Left ventricle myocardium superior (tissue), 1 donor: ENCODE measurements around the gene OTOP1. TPM values are rescaled to one million over a fixed set of nuclear protein-coding genes. Genes with fewer than 3 reads are reported as not detected.
"Not testable (repeated sequence)": the region's sequence is repeated elsewhere in the genome, so short reads cannot be mapped to it uniquely, and the experiment has no call there.

Experiments used
- ATAC-seq: fragments of 200-7000 bp; cut with Tn5 transposase; one replicate; pipeline ENCODE4 v1.9.1; 2020; ENCODE audit warnings: mild to moderate bottlenecking, moderate library complexity
- DNase-seq: peaks from one replicate; pipeline ENCODE4 v3.0.0-alpha.2; 2020
- intact Hi-C: fragments of 100-400 bp; cut with micrococcal nuclease; formaldehyde crosslinking; loops from one replicate; pipeline ENCODE4 v1.11.0; 2022
- total RNA-seq: library from RNA; stranded (reverse); fragmentation: NEBNext Ultra II Directional; extraction: Animal tissue kit (Norgen Biotek cat#: 25700); gene quantifications from one replicate; pipeline ENCODE4 v1.2.1, GENCODE V29; 2021
- donor health status: DM: no; HTN: yes; CAD: no; lungs with severe emphysema.

The OTOP1 gene
- total RNA-seq, 1 donor from 2014 or later: not detected

DNA sequence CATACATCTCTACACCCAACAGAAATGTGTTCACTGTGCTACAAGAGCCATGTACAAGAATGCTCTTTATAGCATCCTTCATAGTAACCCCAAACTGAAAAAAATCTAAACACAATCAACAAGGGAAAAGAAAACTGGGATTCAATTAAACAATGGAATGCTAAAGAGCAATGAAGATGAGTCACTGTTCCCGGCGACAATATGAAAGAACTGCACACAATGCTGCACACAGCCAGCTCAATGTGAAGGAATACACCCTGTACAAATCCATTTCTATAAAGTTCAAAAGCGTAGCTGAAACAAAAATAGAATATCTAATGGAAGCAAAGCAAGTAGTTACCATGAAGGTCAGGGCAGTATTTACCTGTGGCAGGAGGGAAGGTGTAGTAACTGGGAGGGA lies 12.8 kb upstream of the OTOP1 start:
- intact Hi-C loops, DNase-seq, ATAC-seq: not testable (repeated sequence)

DNA sequence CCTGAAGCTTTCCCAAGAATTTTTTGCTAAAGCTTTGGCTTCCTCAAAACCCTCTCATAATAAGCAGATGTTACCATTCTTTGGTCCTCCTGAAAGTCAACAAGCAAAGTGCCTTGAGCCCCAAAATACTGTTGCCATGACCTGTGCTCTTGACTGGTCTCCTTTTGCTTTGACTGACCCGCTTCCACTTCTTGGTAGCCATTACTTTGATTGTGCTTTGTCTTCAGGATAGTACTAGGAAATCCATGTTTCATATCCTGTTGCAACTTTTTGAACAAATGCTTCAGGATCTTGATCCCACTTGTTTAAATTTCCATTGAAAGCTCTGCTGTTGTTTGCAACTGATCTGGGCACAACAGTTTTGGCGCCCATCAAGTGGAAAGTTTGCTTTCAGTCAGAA lies 6.9 kb upstream of the OTOP1 start:
- intact Hi-C loops: no loop called here
- DNase-seq: no peak
- no peak for ATAC-seq

DNA sequence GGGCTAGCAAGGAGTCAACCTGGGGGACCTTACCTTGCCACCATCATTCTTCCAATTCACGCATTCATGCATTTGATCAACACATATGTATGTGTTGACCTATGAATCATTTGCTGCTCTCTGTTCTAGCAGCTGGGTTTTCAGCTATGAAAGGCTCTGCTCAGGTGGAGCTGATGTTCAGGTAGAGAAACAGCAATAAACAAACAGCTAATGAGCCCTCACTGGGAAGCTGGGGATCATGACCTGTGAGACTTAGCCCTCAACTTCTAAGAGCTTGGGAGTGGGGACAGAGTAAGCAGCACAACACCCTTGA lies 1.6 kb upstream of the OTOP1 start:
- ATAC-seq (no peak), DNase-seq (no peak)
- intact Hi-C loops: no loop called here

DNA sequence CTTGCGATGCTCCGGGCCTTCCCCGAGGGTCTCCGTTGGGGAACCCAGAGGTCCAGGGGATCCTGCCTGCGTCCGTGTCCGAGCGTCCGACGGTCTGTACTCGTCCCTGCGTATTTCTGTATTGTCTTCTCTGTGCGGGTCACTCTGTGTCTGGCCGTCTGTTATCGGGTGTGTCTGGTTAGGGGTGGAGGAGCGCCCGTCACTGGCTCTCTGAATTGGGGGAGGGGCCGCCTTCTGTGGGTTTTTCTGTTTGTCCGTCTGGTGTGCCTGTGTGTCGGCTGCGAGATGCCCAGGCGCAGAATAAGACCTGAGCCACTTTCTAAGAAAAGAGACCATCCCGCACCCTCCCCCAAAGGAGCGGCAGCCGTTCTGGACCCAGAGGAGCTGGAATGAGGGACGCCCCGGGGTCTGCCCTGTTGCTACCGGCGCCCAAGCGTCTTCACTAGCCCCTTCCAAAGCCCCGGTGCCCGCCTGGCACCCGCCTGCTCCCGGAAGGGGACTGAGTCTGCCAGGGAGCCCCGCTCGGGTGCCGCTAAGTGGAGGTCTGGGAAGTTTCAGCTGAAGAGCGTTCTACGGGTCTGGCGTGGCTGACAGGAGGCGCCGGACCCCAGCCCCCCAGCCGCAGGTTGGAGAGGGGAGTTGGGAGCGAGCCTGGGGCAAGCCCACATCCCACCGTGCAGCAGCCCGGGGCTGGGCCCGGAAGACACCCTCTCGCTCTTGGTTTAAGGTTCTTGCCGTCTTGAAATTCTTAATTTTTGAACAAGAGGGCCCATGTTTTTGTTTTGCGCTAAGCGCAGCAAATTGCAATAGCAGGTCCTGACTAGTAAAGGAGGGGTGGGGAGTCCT lies 1.0 kb upstream of the OTOP1 start:
- ATAC-seq: no peak
- DNase-seq: no peak
- intact Hi-C loops: no loop called here

DNA sequence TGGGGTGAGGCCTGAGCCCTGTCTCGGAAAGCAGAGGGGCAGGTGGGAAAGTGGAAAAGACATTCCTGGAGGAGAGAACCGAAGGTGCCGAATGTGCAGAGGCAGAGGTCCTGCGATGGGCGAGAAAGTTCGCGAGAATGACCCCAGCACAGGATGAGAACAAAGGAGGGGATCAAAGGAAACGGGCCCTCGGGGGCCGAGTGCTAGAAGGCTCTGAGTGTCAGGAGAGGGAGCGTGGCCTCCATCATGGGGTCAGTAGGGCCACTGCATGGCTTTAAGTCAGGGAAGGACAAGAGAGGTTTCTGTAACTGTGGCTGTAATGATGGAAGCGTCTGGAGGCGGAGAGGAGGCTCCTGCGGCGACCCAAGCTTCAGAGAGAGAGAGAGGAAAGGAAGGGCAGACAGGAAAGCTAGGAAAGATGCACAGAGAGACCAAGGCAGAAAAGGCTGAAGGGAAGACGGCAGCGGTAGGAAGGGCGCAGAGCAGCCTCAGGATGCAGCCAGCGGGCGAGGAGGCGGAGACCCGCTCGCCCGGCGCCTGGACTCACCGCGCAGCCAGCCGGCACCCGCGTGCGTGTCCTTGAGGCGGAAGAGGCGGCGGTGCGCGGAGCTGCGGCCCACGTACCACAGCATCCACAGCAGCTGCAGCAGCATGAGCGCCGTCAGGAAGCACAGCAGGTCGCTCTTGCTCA lies 669 bp downstream of the OTOP1 start:
- DNase-seq: no peak
- intact Hi-C loops: no loop called here
- ATAC-seq: no peak

DNA sequence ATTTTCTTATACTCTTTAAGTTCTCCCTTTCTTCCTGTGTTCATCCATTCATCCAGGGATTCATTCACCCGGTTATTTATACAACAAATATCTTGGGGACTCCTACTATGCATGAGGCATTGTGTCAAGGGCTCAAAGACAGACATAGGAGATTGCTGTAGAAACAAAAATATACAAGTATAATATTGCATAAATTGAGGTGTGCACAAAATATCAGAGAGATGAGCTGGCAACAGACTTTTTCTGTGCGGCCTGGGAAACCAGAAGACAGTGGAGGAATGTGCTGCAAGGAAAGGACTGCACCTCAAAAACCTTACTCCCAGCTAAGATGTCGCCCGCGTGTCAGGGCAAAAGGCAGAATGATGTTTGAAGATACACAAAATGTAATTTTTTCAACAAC lies 9.6 kb downstream of the OTOP1 start:
- intact Hi-C loops: no loop called here

DNA sequence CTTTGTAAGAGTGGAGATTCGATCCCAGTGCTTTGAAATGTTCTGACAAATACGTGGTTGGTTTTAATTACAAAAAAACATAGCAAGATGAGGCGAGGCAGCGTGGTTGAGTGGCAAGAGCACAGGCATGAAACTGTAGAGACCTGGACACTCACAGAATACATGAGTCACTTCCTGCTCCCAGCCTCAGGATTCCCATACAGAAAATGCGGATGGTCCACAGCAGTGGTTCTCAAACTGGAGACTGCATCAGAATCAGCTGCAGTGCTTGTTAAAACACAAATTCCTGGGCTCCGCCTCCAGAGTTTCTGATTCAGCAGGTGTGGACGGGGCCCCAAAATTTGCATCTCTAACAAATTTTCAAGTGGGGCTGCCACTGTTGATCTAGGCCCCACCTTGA lies 10.1 kb downstream of the OTOP1 start:
- ATAC-seq (no peak), DNase-seq (no peak)
- intact Hi-C loops: no loop called here

More for the DNA sequence above, 9.6 kb downstream of the OTOP1 start:
- DNase-seq (no peak), ATAC-seq (no peak)

DNA sequence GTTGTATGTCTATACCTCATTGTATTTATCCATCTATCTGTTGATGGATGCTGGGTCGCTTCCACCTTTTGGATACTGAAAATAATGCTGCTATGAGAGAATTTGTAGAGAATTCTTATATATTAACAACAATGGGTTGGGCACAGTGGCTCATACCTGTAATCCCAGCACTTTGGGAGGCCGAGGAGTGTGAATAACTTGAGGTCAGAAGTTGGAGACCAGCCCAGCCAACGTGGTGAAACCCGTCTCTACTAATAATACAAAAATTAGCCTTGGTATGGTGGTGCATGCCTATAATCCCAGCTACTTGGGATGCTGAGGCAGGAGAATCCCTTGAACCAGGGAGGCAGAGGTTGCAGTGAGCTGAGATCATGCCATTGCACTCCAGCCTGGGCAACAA lies 13.1 kb downstream of the OTOP1 start:
- intact Hi-C loops, ATAC-seq, DNase-seq: not testable (repeated sequence)

DNA sequence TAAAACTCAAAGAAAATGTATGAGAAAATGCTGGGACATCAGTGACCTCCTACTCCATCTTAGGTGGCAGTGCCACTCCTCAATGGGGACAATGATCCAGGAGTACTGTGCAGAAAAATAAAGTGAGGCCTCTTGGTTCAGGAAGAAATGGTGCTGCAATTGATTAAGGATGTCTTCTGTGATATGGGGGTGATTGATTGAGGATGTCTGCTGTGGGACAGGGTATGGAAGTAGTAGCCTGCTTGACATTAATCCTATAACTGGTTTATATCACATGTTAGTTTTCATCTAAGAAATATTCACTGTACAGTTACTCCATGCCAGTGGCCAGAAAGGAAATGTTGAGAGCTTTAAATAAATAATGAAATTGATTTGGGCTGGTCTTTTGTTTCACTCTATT lies 20.5 kb downstream of the OTOP1 start:
- ATAC-seq (no peak), DNase-seq (no peak)
- intact Hi-C loops: no loop called here

DNA sequence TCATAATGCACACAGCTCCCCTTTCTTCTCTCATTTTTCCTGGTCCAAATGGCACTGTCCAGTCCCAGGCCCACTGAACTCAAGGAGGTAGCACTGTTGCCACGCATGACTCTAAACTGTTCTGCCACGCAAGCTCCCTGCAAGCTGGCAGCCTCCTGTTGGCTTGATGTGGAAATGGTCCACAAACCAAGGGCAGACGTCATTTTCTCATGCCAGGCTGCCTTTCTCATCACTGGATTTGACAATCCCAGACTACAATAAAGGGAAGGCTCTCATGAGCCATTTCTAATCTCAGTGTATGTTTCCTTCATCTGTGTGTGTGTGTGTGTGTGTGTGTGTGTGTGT lies 22.4 kb downstream of the OTOP1 start:
- ATAC-seq: no peak
- intact Hi-C loops: no loop called here
- DNase-seq: no peak

DNA sequence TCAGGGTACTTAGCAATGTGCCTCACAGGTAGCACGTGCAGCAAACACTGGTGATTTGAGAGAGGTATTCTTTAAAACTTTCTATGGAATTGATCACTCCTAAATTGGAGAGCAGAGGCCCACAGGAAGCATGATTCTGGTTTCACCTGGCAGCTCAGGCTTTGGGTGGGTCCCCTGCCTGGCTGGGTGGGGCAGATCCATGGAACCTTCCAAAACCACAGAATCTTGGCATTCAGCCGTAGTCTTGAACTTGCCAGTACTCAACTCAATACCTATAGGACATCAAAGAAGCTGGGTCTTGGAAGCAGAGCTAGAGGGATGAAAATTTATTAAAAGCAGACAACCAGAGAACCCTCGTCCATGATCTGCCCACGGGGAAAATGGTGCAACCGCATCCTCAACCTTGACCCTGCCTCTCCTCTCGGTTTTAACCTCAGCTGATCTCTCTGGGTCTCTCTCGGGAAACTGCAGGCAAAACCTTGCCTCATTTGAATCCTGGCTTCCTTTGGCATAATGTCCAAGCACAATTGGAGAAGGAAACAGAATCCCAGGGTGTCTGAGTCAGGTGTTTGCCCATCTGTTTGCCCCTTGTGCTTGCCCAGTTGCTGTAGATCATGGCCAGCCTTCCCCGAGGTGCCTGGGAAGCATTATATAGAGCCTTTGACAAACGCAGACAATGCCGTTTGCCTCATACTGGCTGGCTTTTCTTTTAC lies 22.9 kb downstream of the OTOP1 start:
- ATAC-seq: no peak

DNA sequence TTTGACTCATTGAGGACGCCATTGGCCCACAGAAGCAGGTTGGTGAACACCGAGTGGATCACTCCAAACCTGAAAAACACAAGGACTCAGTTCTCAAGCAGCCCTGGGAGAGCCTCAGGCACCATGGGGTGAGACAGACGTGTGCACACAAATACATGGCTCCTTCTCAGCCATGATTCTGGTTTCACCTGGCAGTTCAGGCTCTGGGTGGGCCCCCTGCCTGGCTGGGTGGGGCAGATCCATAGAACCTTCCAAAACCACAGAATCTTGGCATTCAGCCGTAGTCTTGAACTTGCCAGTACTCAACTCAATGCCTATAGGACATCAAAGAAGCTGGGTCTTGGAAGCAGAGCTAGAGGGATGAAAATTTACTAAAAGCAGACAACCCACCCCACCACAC lies 24.2 kb downstream of the OTOP1 start:
- intact Hi-C loops: no loop called here
- ATAC-seq (no peak), DNase-seq (no peak)

More for the DNA sequence above, 22.9 kb downstream of the OTOP1 start:
- intact Hi-C loops: no loop called here
- no peak for DNase-seq

DNA sequence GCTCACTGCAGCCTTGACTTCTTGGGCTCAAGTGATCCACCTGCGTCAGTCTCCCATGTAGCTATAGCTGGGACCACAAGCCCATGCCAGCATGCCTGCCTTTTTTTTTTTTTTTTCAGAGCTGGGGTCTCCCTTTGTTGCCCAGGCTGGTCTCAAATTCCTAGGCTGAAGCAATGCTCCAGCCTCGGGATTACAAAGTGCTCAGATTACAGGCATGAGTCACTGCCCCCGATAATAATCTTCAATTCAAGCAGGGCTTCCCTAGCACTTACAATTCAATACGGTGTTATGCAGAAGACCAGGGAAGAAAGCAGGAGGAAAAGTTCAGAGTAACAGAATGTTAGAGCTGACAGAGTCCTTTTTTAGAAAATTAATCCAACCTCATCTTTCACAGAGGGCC lies 26.1 kb downstream of the OTOP1 start:
- intact Hi-C loops: no loop called here
- ATAC-seq (no peak), DNase-seq (no peak)

DNA sequence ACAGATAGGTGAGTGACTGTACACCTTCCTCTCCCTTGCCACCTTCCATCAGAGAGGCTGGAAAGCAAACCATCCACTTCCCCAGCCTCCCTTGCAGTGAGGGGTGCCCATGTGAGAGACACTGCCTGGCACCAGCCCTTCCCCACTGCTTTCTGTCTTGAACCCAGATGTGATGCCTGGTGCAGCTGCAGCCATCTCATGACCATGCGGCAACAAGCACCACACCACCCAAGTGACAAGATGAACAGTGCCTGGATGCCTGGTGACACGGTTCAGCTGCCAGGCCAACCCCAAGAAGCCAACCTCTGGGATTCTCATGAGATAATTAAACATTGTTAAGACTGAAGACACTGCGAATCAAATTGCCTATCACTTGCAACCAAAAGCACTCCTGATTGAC lies 31.4 kb downstream of the OTOP1 start:
- no peak for DNase-seq
- no peak for ATAC-seq
- intact Hi-C loops: no loop called here

DNA sequence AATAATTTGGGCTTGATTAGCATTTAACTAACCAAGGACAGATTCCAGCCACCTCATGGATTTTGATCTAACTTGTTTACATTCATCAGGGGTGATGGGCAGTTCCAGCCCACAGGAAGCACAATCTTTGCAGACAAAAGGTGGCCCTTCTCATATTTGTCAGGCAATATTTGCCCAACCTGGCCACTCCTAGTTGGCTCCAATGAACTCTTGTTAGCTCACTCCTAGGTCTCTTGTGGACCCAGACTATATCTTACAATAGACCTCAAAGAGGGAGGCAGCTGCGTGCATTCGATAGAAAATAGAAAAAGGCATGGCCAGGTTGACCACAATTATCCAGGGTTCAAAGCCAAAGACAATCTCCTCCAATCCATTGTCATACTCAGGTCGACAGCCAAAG lies 38.2 kb downstream of the OTOP1 start:
- intact Hi-C loops, DNase-seq, ATAC-seq: not testable (repeated sequence)

DNA sequence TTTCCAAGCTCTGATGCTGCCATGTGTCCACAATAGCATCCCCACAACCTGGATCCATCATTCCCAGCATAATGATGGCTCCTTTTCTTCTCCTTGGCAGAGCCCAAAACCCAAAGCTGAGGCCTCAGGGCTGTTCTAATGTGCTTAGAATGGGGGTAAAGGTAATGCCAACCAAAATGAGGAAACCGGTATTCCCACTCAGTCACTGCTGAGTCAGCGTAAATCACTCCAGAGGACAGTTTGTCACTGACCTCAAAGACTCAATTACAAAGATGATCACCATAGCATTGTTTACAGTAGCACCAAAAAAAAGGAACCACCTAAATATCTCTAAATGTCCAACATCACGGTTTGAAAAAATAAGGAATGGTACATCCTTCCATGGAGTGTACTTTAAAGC lies 41.2 kb downstream of the OTOP1 start:
- intact Hi-C loops: no loop called here
- no peak for ATAC-seq

DNA sequence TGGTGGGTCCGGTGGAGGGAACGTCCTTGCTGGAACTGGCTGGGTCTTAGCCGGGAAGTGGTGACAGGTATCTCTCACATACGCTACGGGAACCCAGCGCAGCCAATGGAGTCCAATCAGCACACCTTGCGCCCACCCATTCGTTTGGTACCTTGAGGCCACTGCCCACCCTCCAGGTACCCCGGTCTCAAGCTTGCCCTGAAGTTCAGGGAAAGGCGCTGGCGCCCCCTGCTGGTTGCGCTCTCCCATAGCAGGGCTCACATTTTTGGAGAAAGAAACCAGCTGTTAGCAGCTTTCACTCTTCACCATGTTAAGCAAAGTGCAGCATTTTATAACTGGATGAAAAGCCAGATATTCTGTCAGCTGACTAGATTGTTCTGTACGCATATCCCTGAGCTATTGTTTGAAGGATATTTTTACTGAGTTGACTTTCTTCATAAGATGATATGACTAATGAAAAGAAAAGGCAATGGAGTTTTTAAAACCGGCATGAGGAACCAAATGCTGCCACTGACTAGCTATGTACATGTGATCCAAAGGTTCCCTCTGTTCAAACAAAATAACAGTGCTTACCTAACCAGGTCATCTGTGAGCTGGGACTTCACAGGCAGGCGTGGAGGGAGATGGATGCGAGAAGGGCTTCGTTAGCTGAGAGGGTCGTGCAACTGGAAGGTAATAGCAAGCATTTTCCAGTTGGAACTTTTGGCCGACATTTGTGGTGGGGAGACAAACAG lies 43.7 kb downstream of the OTOP1 start:
- DNase-seq: no peak
- intact Hi-C loops: no loop called here

More for the DNA sequence above, 41.2 kb downstream of the OTOP1 start:
- DNase-seq: no peak

DNA sequence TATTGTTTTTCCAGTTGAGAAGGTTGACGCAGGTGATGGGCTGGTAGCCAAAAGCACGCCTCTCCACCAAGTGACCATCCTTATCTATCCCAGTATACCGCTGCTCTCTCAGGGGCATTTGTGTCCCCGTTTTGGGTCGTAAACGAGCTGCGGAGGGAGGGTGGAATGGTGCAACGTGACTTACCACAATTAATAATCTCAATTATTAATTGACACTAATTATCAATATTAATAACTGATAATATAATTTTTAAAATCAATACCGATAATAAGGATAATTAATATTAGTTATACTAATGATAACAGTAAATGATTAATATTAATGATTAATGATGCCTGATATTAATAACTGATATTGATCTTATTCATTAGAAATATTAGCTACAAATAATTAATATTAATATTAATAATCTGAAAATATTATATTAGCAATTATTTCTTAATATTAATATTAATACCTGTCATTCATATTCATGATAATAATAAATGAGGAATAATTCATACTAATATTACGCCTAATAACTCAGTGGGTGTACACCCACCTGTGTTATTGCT lies 56.1 kb downstream of the OTOP1 start:
- intact Hi-C loops: no loop called here

More for the DNA sequence above, 43.7 kb downstream of the OTOP1 start:
- no peak for ATAC-seq

More for the DNA sequence above, 56.1 kb downstream of the OTOP1 start:
- no peak for DNase-seq
- ATAC-seq: no peak
